GM23338 (cell line): ENCODE measurements around the gene TULP1.

Experiments used
- CREB1 ChIP-seq: fragments of 250-450 bp; sonication (Bioruptor Pico); IDR thresholded peaks from 2 replicates; pipeline ENCODE4 v1.5.0; 2020; ENCODE audit warnings: low read depth, mild to moderate bottlenecking, moderate library complexity
- CTCF ChIP-seq, 2 experiments: fragments of 200-600 bp in 1 of 2; sonication (generic) in 1 of 2; conservative IDR thresholded peaks; 2 replicates each; pipeline versions ENCODE4 v1.5.1 to v1.6.1; 2016 to 2017; ENCODE audit warnings: antibody characterized with exemption in 2 of 2, low read depth in 2 of 2, mild to moderate bottlenecking in 2 of 2, moderate library complexity in 1 of 2
- ETS1 ChIP-seq: IDR thresholded peaks from 2 replicates; pipeline ENCODE4 v1.6.1; 2016; ENCODE audit warnings: antibody characterized with exemption
- EZH2 ChIP-seq: fragments of 200-600 bp; sonication (generic); IDR thresholded peaks from one replicate; pipeline ENCODE4 v1.8.0; 2017; ENCODE audit warnings: antibody characterized with exemption, mild to moderate bottlenecking, low read depth; ENCODE audit not compliant: unreplicated experiment
- EZH2phosphoT487 ChIP-seq: fragments of 200-600 bp; sonication (generic); IDR thresholded peaks from one replicate; pipeline ENCODE4 v1.8.1; 2018; ENCODE audit warnings: antibody characterized with exemption; ENCODE audit not compliant: unreplicated experiment
- POLR2AphosphoS5 ChIP-seq: IDR thresholded peaks from 2 replicates; pipeline ENCODE4 v1.6.1; 2016; ENCODE audit warnings: antibody characterized with exemption, low read depth
- REST ChIP-seq: IDR thresholded peaks from one replicate; pipeline ENCODE4 v1.6.1; 2018; ENCODE audit warnings: antibody characterized with exemption; ENCODE audit not compliant: unreplicated experiment
- STAT1 ChIP-seq: IDR thresholded peaks from one replicate; pipeline ENCODE4 v1.6.1; 2016; ENCODE audit warnings: antibody characterized with exemption; ENCODE audit not compliant: unreplicated experiment
- ZNF114 ChIP-seq: fragments of 250-450 bp; sonication (Bioruptor Pico); IDR thresholded peaks from 2 replicates; pipeline ENCODE4 v1.5.0; 2020; ENCODE audit warnings: mild to moderate bottlenecking, moderate library complexity
- ZNF331 ChIP-seq: fragments of 250-450 bp; sonication (Bioruptor Pico); IDR thresholded peaks from 2 replicates; pipeline ENCODE4 v1.5.0; 2020; ENCODE audit warnings: low read depth, mild to moderate bottlenecking, moderate library complexity

GRCh38 chr6:35539223-35539622 is 26.5 kb upstream of the TULP1 start:
- TF ChIP-seq CREB1 (CRISPR knock-in tag) (no peak), CTCF (conservative IDR thresholded peaks at IDR 0.05; ENCODE audit: low read depth in 2 of 2) (no peak), POLR2AphosphoS5 (no peak), EZH2phosphoT487 (no peak), EZH2 (no peak), REST (no peak), ZNF114 (CRISPR knock-in tag) (no peak), ETS1 (no peak), ZNF331 (CRISPR knock-in tag) (no peak), STAT1 (no peak)
